LNCAP (cell line): ENCODE measurements around the gene ORAI3.

ENCODE experiments used
- CTCF ChIP-seq: fragments of 450-650 bp; IDR thresholded peaks from 2 replicates; pipeline ENCODE4 v1.5.1; 2017; ENCODE audit warnings: mild to moderate bottlenecking

The ORAI3 gene

GRCh38 chr16:30946671-30947540, 2.0 kb upstream of the ORAI3 start:
- TF ChIP-seq CTCF: no peak

GRCh38 chr16:30947541-30947858, 1.4 kb upstream of the ORAI3 start:
- no peak for TF ChIP-seq CTCF

GRCh38 chr16:30947859-30948666, 805 bp upstream of the ORAI3 start:
- no peak for TF ChIP-seq CTCF

GRCh38 chr16:30949650-30950515, 1.0 kb downstream of the ORAI3 start:
- TF ChIP-seq CTCF: no peak

GRCh38 chr16:30950516-30951065, 1.7 kb downstream of the ORAI3 start:
- TF ChIP-seq CTCF: no peak

GRCh38 chr16:30951193-30951592, 2.3 kb downstream of the ORAI3 start:
- TF ChIP-seq CTCF: no peak

GRCh38 chr16:30951750-30952149, 2.9 kb downstream of the ORAI3 start:
- no peak for TF ChIP-seq CTCF
